Panc1 (cell line): ENCODE results near the gene GNAS.

ENCODE experiments used
- TF ChIP-seq, protein P1 (sequence below): fragments of 450-650 bp; IDR thresholded peaks from 2 replicates; pipeline ENCODE4 v1.5.1; 2017; ENCODE audit warnings: mild to moderate bottlenecking
- TF ChIP-seq, protein P2 (sequence below), 2 experiments: IDR thresholded peaks; 2 replicates each; pipeline ENCODE4 v1.6.1; 2011 to 2012; ENCODE audit warnings: low read depth in 2 of 2, control low read depth in 1 of 2, low read length in 1 of 2, mild to moderate bottlenecking in 1 of 2, moderate library complexity in 1 of 2; ENCODE audit not compliant: insufficient read depth in 1 of 2

DNA sequence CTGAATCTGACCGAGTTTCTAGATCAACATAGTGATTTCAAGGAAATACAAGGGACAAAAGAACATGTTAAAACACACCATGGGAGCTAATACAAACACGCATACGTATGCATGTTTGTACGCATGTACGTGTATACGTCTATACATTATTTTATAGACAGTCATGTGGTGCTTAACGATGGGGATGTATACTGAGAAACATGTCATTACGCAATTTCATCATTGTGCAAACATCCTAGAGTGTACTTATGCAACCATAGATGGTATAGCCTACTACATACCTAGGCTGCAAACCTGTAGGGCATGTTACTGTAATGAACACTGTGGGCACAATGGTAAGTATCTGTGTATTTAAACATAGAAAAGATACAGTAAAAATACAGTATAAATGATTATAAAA is 103.6 kb downstream of the GNAS start:
- TF ChIP-seq, protein P1, sequence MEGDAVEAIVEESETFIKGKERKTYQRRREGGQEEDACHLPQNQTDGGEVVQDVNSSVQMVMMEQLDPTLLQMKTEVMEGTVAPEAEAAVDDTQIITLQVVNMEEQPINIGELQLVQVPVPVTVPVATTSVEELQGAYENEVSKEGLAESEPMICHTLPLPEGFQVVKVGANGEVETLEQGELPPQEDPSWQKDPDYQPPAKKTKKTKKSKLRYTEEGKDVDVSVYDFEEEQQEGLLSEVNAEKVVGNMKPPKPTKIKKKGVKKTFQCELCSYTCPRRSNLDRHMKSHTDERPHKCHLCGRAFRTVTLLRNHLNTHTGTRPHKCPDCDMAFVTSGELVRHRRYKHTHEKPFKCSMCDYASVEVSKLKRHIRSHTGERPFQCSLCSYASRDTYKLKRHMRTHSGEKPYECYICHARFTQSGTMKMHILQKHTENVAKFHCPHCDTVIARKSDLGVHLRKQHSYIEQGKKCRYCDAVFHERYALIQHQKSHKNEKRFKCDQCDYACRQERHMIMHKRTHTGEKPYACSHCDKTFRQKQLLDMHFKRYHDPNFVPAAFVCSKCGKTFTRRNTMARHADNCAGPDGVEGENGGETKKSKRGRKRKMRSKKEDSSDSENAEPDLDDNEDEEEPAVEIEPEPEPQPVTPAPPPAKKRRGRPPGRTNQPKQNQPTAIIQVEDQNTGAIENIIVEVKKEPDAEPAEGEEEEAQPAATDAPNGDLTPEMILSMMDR, result no peak
- TF ChIP-seq, protein P2, sequence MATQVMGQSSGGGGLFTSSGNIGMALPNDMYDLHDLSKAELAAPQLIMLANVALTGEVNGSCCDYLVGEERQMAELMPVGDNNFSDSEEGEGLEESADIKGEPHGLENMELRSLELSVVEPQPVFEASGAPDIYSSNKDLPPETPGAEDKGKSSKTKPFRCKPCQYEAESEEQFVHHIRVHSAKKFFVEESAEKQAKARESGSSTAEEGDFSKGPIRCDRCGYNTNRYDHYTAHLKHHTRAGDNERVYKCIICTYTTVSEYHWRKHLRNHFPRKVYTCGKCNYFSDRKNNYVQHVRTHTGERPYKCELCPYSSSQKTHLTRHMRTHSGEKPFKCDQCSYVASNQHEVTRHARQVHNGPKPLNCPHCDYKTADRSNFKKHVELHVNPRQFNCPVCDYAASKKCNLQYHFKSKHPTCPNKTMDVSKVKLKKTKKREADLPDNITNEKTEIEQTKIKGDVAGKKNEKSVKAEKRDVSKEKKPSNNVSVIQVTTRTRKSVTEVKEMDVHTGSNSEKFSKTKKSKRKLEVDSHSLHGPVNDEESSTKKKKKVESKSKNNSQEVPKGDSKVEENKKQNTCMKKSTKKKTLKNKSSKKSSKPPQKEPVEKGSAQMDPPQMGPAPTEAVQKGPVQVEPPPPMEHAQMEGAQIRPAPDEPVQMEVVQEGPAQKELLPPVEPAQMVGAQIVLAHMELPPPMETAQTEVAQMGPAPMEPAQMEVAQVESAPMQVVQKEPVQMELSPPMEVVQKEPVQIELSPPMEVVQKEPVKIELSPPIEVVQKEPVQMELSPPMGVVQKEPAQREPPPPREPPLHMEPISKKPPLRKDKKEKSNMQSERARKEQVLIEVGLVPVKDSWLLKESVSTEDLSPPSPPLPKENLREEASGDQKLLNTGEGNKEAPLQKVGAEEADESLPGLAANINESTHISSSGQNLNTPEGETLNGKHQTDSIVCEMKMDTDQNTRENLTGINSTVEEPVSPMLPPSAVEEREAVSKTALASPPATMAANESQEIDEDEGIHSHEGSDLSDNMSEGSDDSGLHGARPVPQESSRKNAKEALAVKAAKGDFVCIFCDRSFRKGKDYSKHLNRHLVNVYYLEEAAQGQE (IDR thresholded peaks at IDR 0.05; ENCODE audit: insufficient read depth in 1 of 2, low read depth in 2 of 2, low read length in 1 of 2), result no peak
